H1 (cell line): ENCODE measurements around the gene RAD51B. TPM values are rescaled to one million over a fixed set of nuclear protein-coding genes. Genes with fewer than 3 reads are reported as not detected.

Source experiments
- CTCF ChIA-PET: fragments of 300-600 bp; sonication (Branson Sonifier 250); formaldehyde crosslinking; loops from one replicate; lab custom pipeline; 2021; ENCODE audit not compliant: partially characterized antibody; lab: Charles Lee
- POLR2A ChIA-PET: fragments of 300-600 bp; sonication (Branson Sonifier 250); formaldehyde crosslinking; loops from one replicate; lab custom pipeline; 2021; ENCODE audit warnings: inconsistent platforms; ENCODE audit not compliant: partially characterized antibody; lab: Charles Lee
- DNase-seq, 2 experiments: peaks; one replicate each; pipeline versions ENCODE4 v3.0.0 to v3.0.0-alpha.2; 2010 to 2022; ENCODE audit warnings: low spot score in 2 of 2, low read depth in 1 of 2, mixed read lengths in 1 of 2
- FAIRE-seq: peaks from 2 replicates; lab custom pipeline; 2011; peaks lifted over from hg19 to GRCh38; lab: Jason Lieb, UNC
- H2AFZ ChIP-seq: 2 replicates; pipeline ENCODE4 v1.8.1; 2012; ENCODE audit warnings: low read length, inconsistent platforms
- H2AK5ac ChIP-seq: 2 replicates; pipeline ENCODE4 v1.6.1; 2013; ENCODE audit warnings: low read depth, low read length
- H2BK120ac ChIP-seq: replicated peaks from 2 replicates; pipeline ENCODE3; 2013; ENCODE audit warnings: low read depth, low read length, inconsistent platforms
- H2BK12ac ChIP-seq: 2 replicates; pipeline ENCODE4 v1.6.1; 2013; ENCODE audit warnings: low read depth, low read length
- H2BK15ac ChIP-seq: 2 replicates; pipeline ENCODE4 v1.6.1; 2013; ENCODE audit warnings: low read length
- H2BK20ac ChIP-seq: 2 replicates; pipeline ENCODE4 v1.6.1; 2013; ENCODE audit warnings: low read length
- H2BK5ac ChIP-seq: 2 replicates; pipeline ENCODE4 v1.6.1; 2013; ENCODE audit warnings: low read depth, low read length
- H3K14ac ChIP-seq: 2 replicates; pipeline ENCODE4 v1.6.1; 2013; ENCODE audit warnings: inconsistent platforms; ENCODE audit not compliant: insufficient read length
- H3K18ac ChIP-seq: 2 replicates; pipeline ENCODE4 v1.6.1; 2013; ENCODE audit warnings: low read length; ENCODE audit errors: extremely low read depth
- H3K23ac ChIP-seq: 2 replicates; pipeline ENCODE4 v1.6.1; 2013; ENCODE audit warnings: inconsistent platforms; ENCODE audit not compliant: insufficient read length
- H3K23me2 ChIP-seq: 2 replicates; pipeline ENCODE4 v1.6.1; 2013; ENCODE audit warnings: low read depth, low read length
- H3K27ac ChIP-seq: 2 replicates; pipeline ENCODE4 v1.6.1; 2011; ENCODE audit warnings: low read depth, low read length, inconsistent platforms
- H3K27me3 ChIP-seq, 4 experiments: replicated peaks in 1 of 4; 1 replicate in 1 of 4; 2 replicates in 3 of 4; pipeline versions ENCODE4 v1.6.1 to v1.8.1; 2011 to 2013; ENCODE audit warnings: low read length in 3 of 4, mild to moderate bottlenecking in 3 of 4, inconsistent platforms in 2 of 4, mixed read lengths in 2 of 4, moderate library complexity in 1 of 4; ENCODE audit not compliant: control insufficient read depth in 3 of 4, insufficient read depth in 3 of 4; ENCODE audit errors: extremely low read depth in 1 of 4
- H3K36me3 ChIP-seq, 4 experiments: 2 replicates each; pipeline versions ENCODE4 v1.6.1 to v1.8.1; 2011 to 2013; ENCODE audit warnings: mild to moderate bottlenecking in 4 of 4, low read length in 3 of 4, moderate library complexity in 2 of 4, control low read depth in 1 of 4, inconsistent platforms in 1 of 4; ENCODE audit not compliant: insufficient read depth in 4 of 4, control insufficient read depth in 2 of 4
- H3K4ac ChIP-seq: replicated peaks from 2 replicates; pipeline ENCODE3; 2013; ENCODE audit warnings: low read length, low read depth, mixed read lengths, inconsistent platforms; ENCODE audit not compliant: insufficient read length
- H3K4me1 ChIP-seq, 4 experiments: replicated peaks in 1 of 4; 1 replicate in 1 of 4; 2 replicates in 3 of 4; pipeline versions ENCODE4 v1.6.1 to v1.8.1; 2011 to 2013; ENCODE audit warnings: low read length in 3 of 4, inconsistent platforms in 2 of 4, mixed read lengths in 1 of 4; ENCODE audit not compliant: insufficient read depth in 4 of 4, control insufficient read depth in 3 of 4
- H3K4me2 ChIP-seq, 2 experiments: 2 replicates each; pipeline versions ENCODE4 v1.6.1 to v1.8.1; 2011 to 2013; ENCODE audit warnings: low read depth in 2 of 2, low read length in 2 of 2, control low read depth in 1 of 2, inconsistent platforms in 1 of 2, mild to moderate bottlenecking in 1 of 2; ENCODE audit not compliant: insufficient read depth in 1 of 2
- H3K4me3 ChIP-seq, 4 experiments: fragments of 200-600, 300-600 bp in 1 of 4; sonication (generic), shearing (Covaris generic), sonication (Bioruptor Twin) in 1 of 4; 2 replicates each; pipeline versions ENCODE4 v1.5.1 to v1.8.1; 2011 to 2016; ENCODE audit warnings: low read length in 4 of 4, low read depth in 3 of 4, control low read depth in 2 of 4, inconsistent platforms in 2 of 4, mild to moderate bottlenecking in 2 of 4, mixed read lengths in 1 of 4, moderate library complexity in 1 of 4; ENCODE audit not compliant: insufficient read depth in 2 of 4; ENCODE audit errors: extremely low read depth in 1 of 4
- H3K56ac ChIP-seq: replicated peaks from 2 replicates; pipeline ENCODE3; 2013; ENCODE audit warnings: low read depth, mild to moderate bottlenecking, mixed read lengths, low read length, inconsistent platforms; ENCODE audit not compliant: insufficient read length
- H3K79me1 ChIP-seq: 2 replicates; pipeline ENCODE4 v1.6.1; 2013; ENCODE audit warnings: low read depth, low read length, control low read depth
- H3K79me2 ChIP-seq, 2 experiments: 2 replicates each; pipeline versions ENCODE4 v1.6.1 to v1.8.1; 2012 to 2013; ENCODE audit warnings: low read length in 2 of 2, mild to moderate bottlenecking in 2 of 2, inconsistent platforms in 1 of 2; ENCODE audit not compliant: insufficient read depth in 2 of 2, control insufficient read depth in 1 of 2
- H3K9ac ChIP-seq, 4 experiments: replicated peaks in 1 of 4; 1 replicate in 1 of 4; 2 replicates in 3 of 4; pipeline versions ENCODE4 v1.6.1 to v1.8.1; 2011 to 2013; ENCODE audit warnings: low read depth in 3 of 4, low read length in 3 of 4, control low read depth in 2 of 4, mild to moderate bottlenecking in 2 of 4, moderate library complexity in 2 of 4, inconsistent platforms in 1 of 4; ENCODE audit errors: extremely low read depth in 1 of 4
- H3K9me3 ChIP-seq, 2 experiments: 2 replicates each; pipeline versions ENCODE4 v1.6.1 to v1.8.1; 2012 to 2013; ENCODE audit warnings: mild to moderate bottlenecking in 2 of 2, moderate library complexity in 2 of 2, control low read depth in 1 of 2, inconsistent platforms in 1 of 2, low read depth in 1 of 2, low read length in 1 of 2, mixed read lengths in 1 of 2; ENCODE audit not compliant: insufficient read depth in 2 of 2
- H4K20me1 ChIP-seq, 2 experiments: replicated peaks in 1 of 2; 2 replicates each; pipeline versions ENCODE3 to v1.8.1; 2011 to 2013; ENCODE audit warnings: inconsistent platforms in 2 of 2, low read length in 2 of 2, mild to moderate bottlenecking in 1 of 2; ENCODE audit not compliant: insufficient read depth in 2 of 2, control insufficient read depth in 1 of 2
- H4K5ac ChIP-seq: 2 replicates; pipeline ENCODE4 v1.6.1; 2013; ENCODE audit warnings: low read length, low read depth, mixed read lengths, inconsistent platforms; ENCODE audit not compliant: insufficient read length
- H4K8ac ChIP-seq: 2 replicates; pipeline ENCODE4 v1.8.0; 2013; ENCODE audit warnings: mild to moderate bottlenecking, moderate library complexity, low read length, inconsistent platforms; ENCODE audit not compliant: insufficient read depth; ENCODE audit errors: extremely low read depth
- H4K91ac ChIP-seq: replicated peaks from 2 replicates; pipeline ENCODE3; 2013; ENCODE audit warnings: low read length, mixed read lengths, inconsistent platforms; ENCODE audit not compliant: insufficient read length
- EZH2 ChIP-seq: fragments of 200-600 bp; sonication (generic); IDR thresholded peaks from 2 replicates; pipeline ENCODE4 v1.7.1; 2012; ENCODE audit warnings: low read depth, mild to moderate bottlenecking, moderate library complexity, low read length, inconsistent platforms; ENCODE audit not compliant: severe bottlenecking
- KDM1A ChIP-seq: fragments of 200-600, 300-600 bp; sonication (generic); IDR thresholded peaks from 2 replicates; pipeline ENCODE4 v1.7.1; 2016; ENCODE audit warnings: mild to moderate bottlenecking, low read length, borderline replicate concordance
- KDM5A ChIP-seq: fragments of 200-600 bp; IDR thresholded peaks from 2 replicates; pipeline ENCODE4 v1.7.1; 2012; ENCODE audit warnings: mild to moderate bottlenecking, low read length, inconsistent platforms, mixed read lengths
- WGBS, 2 experiments: shearing (Covaris generic) in 1 of 2; methylation state at CpG; one replicate each; pipeline versions ENCODE4 v1.1.6 to v1.1.7; 2013 to 2015; ENCODE audit warnings: low lambda C conversion rate in 2 of 2, mixed read lengths in 2 of 2, inconsistent platforms in 1 of 2, low coverage in 1 of 2, missing lambda C conversion rate in 1 of 2; ENCODE audit not compliant: insufficient replicate concordance in 2 of 2, insufficient coverage in 1 of 2, insufficient read length in 1 of 2; ENCODE audit errors: extremely low coverage in 1 of 2, missing lambda C conversion rate in 1 of 2; 5-methylcytosine and 5-hydroxymethylcytosine counted together
- polyA plus RNA-seq, 7 experiments: library from polyadenylated mRNA; depleted of rRNA in 3 of 7; stranded (reverse) in 5 of 7; unstranded in 2 of 7; fragments of >200 nt in 5 of 7; fragments of 200-250 nt in 2 of 7; gene quantifications; 1 replicate in 5 of 7; 2 replicates in 1 of 7; 4 replicates in 1 of 7; pipeline versions ENCODE4 v1.2.1 to v1.2.3, GENCODE V29; 2011 to 2013; ENCODE audit warnings: missing spikeins in 2 of 7, mixed read lengths in 2 of 7
- total RNA-seq: library from RNA; stranded (reverse); fragmentation: NEBNext Ultra II Directional; extraction: Animal tissue kit (Norgen Biotek cat#: 25700); gene quantifications from 2 replicates; pipeline ENCODE4 v1.2.1, GENCODE V29; 2021

RAD51B gene
- total and polyA plus RNA-seq, 2 of the 8 experiments (the other 6 are each of a cell fraction or from before 2014, with no cell fraction given): 3.9 to 14.9 TPM

- no peak overlapping the region for H3K9ac ChIP-seq
- 89% methylated on average over 5 of the region's 5 CpGs; no CpG with 5 or more reads in 1 of the 2 experiments for WGBS, 2 experiments
- no peak overlapping the region for H2BK12ac ChIP-seq
- H4K20me1 ChIP-seq: no peaks in the 10 kb centered on the region
- H3K4me2 ChIP-seq: no peak overlapping the region
- ChIA-PET POLR2A (no interaction called here), CTCF (interaction anchor here (0.6 kb wide), 1 partner anchor 703 kb away, joined by 3 read pairs; no protein-coding TSS in a partner anchor)
- H2AK5ac ChIP-seq: no peak overlapping the region
- no peaks in the 10 kb centered on the region for H3K27me3 ChIP-seq
- TF ChIP-seq KDM5A (no peak), EZH2 (no peak), KDM1A (no peak)
- H2BK5ac ChIP-seq: no peak overlapping the region
- no peak overlapping the region for H2BK20ac ChIP-seq
- H3K36me3 ChIP-seq: no peaks in the 10 kb centered on the region
- H2BK15ac ChIP-seq: no peak overlapping the region
- H2BK120ac ChIP-seq: no peak overlapping the region
- no peak overlapping the region for H3K14ac ChIP-seq
- H3K23me2 ChIP-seq: no peaks in the 10 kb centered on the region
- no peak overlapping the region for H3K4ac ChIP-seq
- DNase-seq (no peak), FAIRE-seq (no peak)
- no peak overlapping the region for H3K4me3 ChIP-seq
- H3K23ac ChIP-seq: no peak overlapping the region
- no peaks in the 10 kb centered on the region for H3K9me3 ChIP-seq
- no peak overlapping the region for H4K8ac ChIP-seq
- no peak overlapping the region for H4K5ac ChIP-seq
- H3K27ac ChIP-seq: no peak overlapping the region
- no peaks in the 10 kb centered on the region for H3K79me1 ChIP-seq
- no peak overlapping the region for H4K91ac ChIP-seq
- H2AFZ ChIP-seq: no peak overlapping the region
- H3K4me1 ChIP-seq: no peaks in the 10 kb centered on the region
- no peak overlapping the region for H3K18ac ChIP-seq
- no peak overlapping the region for H3K56ac ChIP-seq
- H3K79me2 ChIP-seq: no peaks in the 10 kb centered on the region
Measured at GRCh38 chr14:68111097-68111852, 291.7 kb downstream of the RAD51B start.
